Naive B cell (primary cell): Measurements from ENCODE around the gene TRAK1. TPM values are rescaled to one million over a fixed set of nuclear protein-coding genes. Genes with fewer than 3 reads are reported as not detected.

Source experiments
- ATAC-seq, 2 donors: fragments of 150-1000 bp; cut with Tn5 transposase; 2 replicates each; pipeline ENCODE4 v1.10.0; 2021; ENCODE audit warnings: low read depth in 2 of 2, mild to moderate bottlenecking in 2 of 2, moderate library complexity in 2 of 2
- DNase-seq: peaks from one replicate; pipeline ENCODE4 v3.0.0; 2022
- H3K27ac Mint-ChIP-seq, 6 donors: one replicate each; pipeline ENCODE4 v1.8.0; 2020 to 2022; ENCODE audit warnings: mild to moderate bottlenecking in 6 of 6, mixed read lengths in 6 of 6, moderate library complexity in 5 of 6, inconsistent platforms in 2 of 6
- H3K27me3 Mint-ChIP-seq, 3 donors: one replicate each; pipeline ENCODE4 v1.8.0; 2021 to 2022; ENCODE audit warnings: mixed read lengths in 3 of 3, mild to moderate bottlenecking in 1 of 3
- H3K36me3 Mint-ChIP-seq, 2 donors: one replicate each; pipeline ENCODE4 v1.8.0; 2020 to 2022; ENCODE audit warnings: mixed read lengths in 2 of 2, inconsistent platforms in 1 of 2, mild to moderate bottlenecking in 1 of 2
- H3K4me1 Mint-ChIP-seq, 3 donors: one replicate each; pipeline ENCODE4 v1.8.0; 2020 to 2022; ENCODE audit warnings: mixed read lengths in 3 of 3, inconsistent platforms in 1 of 3, mild to moderate bottlenecking in 1 of 3, moderate library complexity in 1 of 3
- H3K4me3 Mint-ChIP-seq, 8 donors: one replicate each; pipeline ENCODE4 v1.8.0; 2020 to 2022; ENCODE audit warnings: mild to moderate bottlenecking in 8 of 8, mixed read lengths in 8 of 8, moderate library complexity in 8 of 8, inconsistent platforms in 2 of 8
- H3K9me3 Mint-ChIP-seq, 7 donors: one replicate each; pipeline ENCODE4 v1.8.0; 2020 to 2022; ENCODE audit warnings: mixed read lengths in 7 of 7, mild to moderate bottlenecking in 5 of 7, inconsistent platforms in 2 of 7, moderate library complexity in 1 of 7
- polyA plus RNA-seq, 6 donors: library from polyadenylated mRNA; unstranded; fragments of 300-500 nt; fragmentation: Illumina TruSeq; gene quantifications; one replicate each; pipeline ENCODE4 v1.2.3, GENCODE V29; 2021; ENCODE audit warnings: low read depth in 6 of 6

Gene TRAK1
- polyA plus RNA-seq, 6 donors from 2014 or later, result 20.5 to 54.1 (median 28.4) TPM

- Mint-ChIP-seq H3K27ac (peak overlapping the region in 1 of 6 donors; percentile 73), H3K4me3 (no peak overlapping the region), H3K9me3 (peaks cover 4 to 25% (median 14%) of the 10 kb centered on the region in 7 donors), H3K4me1 (no peaks in the 10 kb centered on the region), H3K36me3 (peaks cover 9 to 12% of the 10 kb centered on the region in 2 donors), H3K27me3 (peaks cover 25 to 47% (median 39%) of the 10 kb centered on the region in 3 donors)
- ATAC-seq, result no peak
- no peak for DNase-seq
Measured at GRCh38 chr3:42274266-42274665, 183.1 kb downstream of the TRAK1 start.

GRCh38 chr3:42275217-42275616 lies 184.1 kb downstream of the TRAK1 start:
- no peaks in the 10 kb centered on the region for H3K4me1 Mint-ChIP-seq
- ATAC-seq (no peak), DNase-seq (no peak)
- H3K27ac Mint-ChIP-seq, result no peak overlapping the region
- H3K36me3 Mint-ChIP-seq, result peaks cover 13 to 21% of the 10 kb centered on the region in 2 donors
- peaks cover 11 to 30% (median 22%) of the 10 kb centered on the region in 7 donors for H3K9me3 Mint-ChIP-seq
- peaks cover 21 to 38% (median 33%) of the 10 kb centered on the region in 3 donors for H3K27me3 Mint-ChIP-seq
- no peak overlapping the region for H3K4me3 Mint-ChIP-seq

Other genes with a start within 250 kb of the TRAK1 start
- gene ULK4, start 129.3 kb upstream of the TRAK1 start, polyA plus RNA-seq, result 10 to 100 TPM in 3 of 6 donors, 1 to 10 TPM in 3; 5.5 to 20.8 (median 10.3) TPM
- gene CCK, start 174.8 kb downstream of the TRAK1 start, polyA plus RNA-seq, result not detected